GM21619 (cell line): ENCODE measurements around the gene PPP1R9B.

Experiments
- ATAC-seq: cut with Tn5 transposase; IDR thresholded peaks from one replicate; pipeline ENCODE4 v1.9.1; 2021; ENCODE audit not compliant: unreplicated experiment

The PPP1R9B gene

DNA sequence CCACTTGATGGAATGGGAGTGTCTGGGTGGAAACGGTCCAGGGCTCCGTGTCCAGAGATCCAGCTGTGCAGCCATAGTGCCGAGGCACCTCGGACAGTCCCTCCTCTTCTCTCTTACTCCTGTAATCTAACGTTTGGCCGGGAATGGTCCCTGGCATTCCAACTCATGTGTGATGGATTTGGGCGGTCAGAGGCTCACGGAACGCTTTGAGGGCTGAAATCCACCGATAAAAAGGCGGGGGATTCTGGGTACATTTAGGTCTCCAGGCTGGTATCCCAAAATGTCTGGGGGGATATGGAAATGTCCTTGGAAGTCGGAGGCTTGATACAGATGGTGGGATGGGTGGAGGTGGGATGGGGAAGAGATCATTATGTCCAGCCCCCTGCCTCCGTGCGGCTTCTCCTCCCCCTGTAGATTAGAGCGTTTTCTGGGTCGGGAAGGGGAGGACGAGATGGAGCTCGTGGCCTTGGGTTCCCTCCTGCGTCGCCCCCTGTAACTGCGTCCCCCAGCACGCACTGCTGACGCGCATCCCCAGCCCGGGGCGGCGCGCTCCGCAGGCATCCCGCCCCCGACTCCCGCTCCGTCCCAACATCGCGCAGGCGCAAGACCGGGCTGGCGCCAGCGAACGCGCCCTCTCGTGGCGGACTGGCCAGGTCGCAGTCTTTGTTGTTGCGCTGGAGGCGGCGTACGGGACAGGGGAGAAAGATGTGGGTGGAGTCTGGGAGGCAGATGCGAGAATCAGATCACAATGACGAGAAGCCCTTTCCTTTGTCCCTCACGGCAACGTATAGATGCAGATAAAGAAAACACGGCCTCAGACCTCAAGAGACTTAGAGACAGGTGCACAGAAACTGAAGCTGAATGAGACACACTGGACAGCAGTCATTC lies 10.8 kb upstream of the PPP1R9B start:
- ATAC-seq: peak; percentile 79

DNA sequence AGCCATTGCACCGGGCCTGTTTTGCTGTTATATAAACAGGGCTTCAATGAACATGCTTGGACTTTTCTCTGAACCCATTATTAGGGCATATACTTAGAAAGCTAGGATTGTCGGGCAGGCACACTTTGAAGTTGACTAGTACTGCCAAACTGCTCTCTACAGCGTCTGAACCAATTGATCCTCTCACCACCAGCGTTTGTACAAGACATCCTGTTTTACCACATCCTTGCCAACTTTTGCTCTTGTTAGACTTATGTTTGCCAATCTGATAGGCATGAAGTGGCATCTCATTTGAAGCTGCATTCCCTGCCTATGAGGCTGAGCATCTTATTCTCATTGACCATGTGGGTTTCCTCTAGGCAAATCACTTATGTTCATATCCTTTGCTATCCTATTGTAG lies 7.4 kb upstream of the PPP1R9B start:
- ATAC-seq: no peak

DNA sequence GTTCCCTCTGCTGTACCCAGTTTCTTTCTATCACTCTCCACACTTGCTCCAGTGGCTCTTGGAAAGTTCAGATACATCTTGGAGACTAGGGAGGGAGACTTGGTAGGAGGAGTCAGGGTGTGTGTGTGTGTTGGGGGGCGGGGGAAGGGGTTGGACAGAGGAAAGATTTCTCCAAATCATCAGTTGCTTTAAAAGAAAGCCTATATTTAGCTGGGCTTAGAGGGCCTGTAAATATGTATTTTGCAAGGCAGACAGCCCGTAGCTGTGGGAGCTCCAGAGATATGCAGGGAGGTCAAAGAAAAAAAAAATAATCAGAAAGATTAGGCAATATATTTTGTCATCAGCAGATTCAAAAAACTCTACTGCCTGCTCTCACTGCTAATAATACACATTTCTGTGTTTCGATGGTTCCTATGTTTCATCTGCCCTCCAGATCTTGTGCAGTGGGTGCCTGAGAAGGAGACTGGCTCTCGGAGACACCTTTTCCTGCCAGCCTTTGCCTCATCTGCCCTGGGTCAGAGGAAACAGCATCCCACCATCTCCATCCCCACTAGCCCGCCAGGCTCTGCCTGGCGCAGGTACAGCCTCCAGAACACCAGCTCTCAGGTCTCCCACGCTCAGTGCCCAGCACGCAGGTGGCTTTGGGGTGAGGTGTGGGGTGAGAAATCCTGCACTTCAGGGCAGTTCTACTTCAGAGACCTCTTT lies 4.8 kb upstream of the PPP1R9B start:
- no peak for ATAC-seq

DNA sequence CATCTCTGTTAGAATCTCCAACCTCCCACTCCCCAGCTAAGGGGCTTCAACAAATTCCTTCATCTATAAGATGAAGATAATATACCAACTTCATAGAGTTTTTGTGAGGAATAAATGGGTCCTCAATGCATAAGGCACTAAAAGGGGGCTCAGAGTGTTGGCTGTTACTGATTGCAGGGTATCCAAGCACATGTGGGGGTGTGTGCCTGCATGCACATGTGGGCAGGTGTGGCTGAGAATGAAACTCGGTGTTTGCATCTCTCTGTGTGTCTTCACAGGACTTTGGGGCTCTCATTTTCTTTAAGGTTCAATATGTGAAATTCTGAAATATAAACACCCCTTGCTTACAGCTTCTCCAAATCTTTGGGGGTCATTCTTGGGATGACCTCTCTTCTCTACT lies 4.1 kb upstream of the PPP1R9B start:
- ATAC-seq: no peak

DNA sequence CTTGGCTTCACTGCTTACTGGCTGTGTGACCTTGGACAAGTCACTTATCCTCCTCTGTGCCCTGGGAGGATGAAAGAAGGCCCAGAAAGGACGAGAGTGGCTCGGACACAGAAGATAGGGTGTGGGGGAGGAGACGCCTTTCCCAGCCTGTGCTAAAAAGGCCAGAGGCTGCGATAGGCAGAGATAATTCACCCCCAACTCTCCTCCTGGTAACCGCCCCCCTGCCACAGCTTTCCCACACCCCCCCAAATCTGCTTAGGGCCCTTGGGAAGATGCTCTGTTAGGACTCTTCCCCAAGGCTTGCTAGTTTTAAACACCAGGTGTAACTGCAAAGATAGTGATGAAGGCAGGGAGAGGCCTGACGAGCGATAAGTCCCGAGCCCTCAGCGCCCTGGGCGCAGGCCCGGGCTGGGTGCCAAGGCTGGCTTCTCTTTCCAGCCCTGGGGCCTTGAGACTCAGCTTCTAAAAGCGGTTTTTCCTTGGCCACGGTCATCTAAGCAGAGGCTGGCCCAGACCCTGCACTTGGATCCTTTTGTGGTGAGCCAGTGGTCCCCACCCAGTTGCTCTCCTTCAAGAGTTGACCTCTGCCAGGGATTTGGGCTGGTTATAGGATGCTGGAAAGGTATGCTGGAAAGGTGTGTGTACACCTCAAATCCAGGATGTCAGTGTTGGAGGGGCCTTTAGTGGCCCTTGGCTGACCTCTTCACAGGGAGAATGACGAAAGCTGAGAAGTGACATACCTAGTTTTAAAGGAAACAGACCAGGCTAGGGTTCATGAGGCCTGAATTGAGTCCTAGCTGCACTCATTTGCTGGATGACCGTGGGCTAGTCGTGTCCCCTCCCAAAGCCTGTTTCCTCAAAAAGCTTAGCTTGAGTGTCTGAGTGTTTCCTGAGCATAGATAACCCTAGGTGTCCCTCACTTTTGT lies 3.4 kb upstream of the PPP1R9B start:
- ATAC-seq: no peak

DNA sequence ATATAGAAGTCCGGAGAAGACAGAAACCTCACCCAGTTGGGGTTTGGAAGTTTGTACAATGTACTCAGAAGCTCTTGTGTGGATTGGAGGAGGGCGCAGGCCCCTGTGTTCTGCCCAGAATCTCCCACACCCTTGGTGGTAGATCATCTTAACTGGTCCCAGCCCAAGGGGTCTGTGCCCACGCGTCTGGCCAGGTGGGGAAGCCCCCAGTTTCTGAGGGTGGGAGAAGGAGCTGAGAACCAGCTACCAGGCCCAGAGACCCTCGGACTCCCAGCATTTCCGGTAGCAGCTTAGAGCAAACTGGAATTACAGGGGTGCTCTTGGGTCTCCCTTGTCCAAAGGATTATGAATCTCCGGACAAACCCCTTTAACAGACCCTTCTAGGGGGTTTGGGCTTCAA lies 2.3 kb upstream of the PPP1R9B start:
- ATAC-seq: no peak

DNA sequence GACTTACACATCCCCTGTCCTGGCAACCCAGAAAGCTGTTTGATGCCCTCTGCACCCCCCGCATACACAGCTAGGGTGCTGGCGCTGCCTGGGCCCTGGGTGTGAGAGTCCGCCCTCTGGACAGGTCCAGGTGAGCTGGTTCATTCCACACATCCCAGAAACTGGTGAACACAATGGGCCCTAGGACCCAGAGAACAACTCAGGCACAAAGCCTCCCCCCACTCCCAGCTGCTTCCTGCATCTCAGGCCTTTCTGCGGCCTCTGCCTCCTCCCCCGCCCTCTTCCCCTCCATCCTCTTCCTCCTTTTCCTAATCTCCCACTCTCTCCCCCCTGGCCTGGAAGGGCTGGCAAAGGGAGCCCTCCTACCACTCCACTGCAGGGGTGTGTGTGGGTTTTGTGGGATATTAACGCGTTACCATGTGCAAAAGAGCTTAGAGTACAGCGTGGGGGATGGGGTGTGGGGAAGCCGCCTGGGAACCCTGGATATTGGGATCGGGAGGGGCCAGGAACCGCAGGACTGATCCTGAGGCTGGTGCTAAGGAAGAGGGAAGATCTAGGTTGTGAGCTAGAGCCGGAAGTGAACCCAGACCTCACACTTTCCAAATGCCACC lies 1.6 kb upstream of the PPP1R9B start:
- ATAC-seq: no peak

DNA sequence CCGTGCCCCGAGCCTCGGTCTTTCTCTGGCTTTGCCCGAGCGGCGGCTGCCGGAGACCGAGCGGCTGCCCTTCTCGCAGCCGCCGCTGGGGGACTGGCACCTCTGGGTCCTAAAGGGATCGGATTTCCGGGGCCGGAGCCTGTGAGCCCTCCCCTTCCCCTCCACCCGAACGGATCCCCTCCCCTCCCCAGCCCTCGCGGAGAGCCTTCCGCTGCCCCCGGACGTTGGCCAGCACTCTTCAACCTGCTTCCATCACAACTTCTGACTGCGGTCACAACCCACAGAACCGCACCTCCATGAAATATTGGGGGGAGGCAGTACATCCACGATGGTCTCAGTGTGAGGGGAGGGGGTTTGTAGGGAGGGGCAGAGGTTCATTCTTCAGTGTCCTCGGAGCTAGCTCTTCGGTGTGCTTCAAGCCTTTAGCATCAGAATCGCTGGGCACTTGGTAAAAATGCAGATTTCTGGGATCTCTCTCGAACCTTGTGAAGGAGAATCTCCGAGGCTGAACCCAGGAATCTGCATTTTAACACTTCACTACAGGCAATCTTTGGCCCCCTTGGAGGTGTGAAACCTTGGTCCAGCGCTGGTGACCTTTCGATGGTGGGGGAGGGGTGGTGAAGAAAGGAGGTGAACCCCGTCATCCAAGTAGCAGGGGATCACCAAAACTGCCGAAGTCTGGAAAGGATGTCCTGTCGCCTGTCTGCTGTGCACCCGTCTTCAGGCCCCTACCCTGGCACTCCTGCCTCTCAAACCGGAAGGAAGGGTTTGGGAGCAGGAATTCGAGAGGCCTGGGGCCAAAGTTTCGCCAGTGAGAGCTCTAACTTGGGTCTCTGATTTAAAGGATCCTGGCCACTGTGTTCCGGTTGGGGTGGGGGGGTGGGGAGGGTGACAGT lies 812 bp upstream of the PPP1R9B start:
- peak; percentile 35 for ATAC-seq

DNA sequence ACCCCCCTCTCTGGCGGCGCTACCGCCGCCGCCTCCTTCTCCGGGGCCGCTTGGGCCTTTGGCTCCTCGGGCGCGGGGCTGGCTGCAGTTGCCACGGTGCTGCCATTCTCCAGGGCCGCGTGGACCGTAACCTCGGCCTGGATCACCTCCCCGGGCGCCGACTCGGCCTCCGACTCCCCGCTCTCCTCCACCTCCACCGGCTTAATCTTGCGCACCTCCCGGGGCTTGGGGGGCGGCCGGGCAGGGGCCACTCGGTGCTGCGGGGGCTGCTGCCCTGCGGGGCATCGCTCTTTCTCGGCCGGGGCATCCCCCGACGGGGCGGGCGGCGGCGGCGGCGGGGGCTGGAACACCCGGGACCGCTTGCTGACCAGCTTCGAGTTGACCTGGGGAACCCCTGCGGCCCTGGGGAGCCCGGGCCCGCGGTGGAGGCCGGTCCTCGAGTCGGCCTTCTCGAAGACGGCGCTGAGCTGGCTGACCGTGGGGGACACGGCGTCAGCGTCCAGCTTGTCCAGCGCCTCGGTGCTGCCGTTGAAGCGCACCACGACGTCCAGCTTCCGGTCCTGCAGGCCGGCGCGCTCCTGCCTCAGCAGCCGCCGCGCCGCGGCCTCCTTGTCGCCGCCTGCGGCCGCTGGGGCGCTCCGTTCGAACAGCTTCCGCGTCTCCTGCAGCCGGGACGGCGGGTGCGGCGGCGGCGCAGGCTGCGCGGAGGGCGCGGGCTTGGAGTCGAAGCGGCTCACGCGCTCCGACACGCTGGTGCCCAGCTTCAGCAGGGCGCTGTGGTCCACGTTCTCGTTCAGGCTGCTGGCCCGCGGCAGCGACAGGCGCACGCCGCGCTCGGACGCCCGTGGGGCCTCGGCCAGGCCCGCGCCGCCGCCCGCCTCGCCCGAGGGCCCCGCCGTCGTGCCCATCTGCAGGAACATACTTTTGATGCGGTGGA lies 792 bp downstream of the PPP1R9B start:
- no peak for ATAC-seq

DNA sequence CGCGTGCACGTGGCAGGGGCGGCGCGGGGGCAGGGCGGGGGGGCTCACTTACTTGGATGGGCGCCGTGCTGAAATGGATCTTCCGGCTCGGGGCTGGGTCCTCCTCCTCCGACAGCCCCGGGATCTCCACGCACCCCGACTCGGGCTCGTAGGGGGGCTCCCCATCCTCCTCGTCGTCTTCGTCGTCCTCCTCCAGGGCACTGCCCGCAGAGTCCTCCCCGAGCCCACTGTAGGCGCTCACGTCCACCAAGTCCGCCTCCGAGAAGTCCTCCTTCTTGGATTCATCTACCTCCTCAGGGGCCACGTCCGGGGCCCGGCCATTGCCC lies 1.4 kb downstream of the PPP1R9B start:
- ATAC-seq: no peak

DNA sequence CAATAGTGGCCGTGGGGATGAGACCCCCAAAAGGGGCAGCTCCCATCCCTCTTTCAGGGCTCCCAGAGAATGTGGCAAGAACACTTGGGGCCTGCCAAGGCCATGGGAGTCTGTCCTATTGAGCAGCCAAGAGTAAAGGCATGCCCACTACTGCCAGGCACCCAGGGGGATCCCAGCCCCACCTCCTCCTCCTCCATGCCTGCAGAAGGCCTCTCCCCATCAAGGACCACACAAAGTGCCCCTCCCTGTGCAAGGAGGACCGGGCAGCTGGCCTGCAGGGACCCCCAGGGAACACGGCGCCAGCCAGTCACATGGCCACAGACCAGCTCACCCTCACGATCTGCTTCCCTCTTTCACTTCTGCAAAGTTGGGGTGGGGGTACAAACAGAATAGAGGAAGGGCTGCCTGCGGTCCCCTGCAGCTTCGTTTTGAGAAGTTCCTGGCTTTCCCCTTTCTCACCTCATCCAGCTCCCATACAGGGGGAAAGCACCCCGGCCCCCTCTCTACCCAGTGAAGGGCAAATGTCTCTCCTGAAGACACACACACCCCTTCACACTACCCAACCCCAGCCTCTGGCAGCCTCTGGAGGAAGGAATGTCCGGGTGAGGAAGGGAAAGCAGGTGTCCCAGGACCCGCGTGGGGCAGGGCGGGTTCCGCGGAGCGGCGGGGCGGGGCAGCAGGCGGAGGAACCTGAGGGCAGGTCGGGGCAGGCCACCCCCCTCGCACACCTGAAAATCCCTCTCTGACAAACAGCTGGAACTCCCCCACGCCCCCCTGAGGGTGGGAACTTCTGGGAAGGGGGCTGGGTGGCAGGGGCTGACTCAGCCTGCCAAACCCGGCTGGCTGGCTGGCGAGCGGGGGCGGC lies 2.0 kb downstream of the PPP1R9B start:
- ATAC-seq: peak; percentile 31

DNA sequence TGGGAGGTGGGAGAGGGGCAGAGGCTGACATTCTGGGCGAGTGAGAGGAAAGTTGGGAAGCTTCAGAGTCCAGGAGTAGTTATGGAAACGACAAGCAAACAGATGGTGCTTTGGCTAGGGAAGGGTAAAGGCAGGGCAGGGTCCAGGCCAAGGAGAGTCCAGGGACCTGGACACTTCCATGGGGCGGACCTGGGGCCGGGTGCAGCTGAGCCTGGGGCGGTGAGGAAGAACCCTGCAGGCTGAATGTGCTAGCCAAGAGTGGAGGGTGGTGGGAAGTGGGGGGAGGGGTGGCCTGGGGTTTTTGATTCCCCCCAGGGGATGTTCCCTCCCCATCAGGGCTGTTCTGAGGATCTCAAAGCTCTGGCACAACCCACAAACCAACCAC lies 2.6 kb downstream of the PPP1R9B start:
- ATAC-seq: no peak

DNA sequence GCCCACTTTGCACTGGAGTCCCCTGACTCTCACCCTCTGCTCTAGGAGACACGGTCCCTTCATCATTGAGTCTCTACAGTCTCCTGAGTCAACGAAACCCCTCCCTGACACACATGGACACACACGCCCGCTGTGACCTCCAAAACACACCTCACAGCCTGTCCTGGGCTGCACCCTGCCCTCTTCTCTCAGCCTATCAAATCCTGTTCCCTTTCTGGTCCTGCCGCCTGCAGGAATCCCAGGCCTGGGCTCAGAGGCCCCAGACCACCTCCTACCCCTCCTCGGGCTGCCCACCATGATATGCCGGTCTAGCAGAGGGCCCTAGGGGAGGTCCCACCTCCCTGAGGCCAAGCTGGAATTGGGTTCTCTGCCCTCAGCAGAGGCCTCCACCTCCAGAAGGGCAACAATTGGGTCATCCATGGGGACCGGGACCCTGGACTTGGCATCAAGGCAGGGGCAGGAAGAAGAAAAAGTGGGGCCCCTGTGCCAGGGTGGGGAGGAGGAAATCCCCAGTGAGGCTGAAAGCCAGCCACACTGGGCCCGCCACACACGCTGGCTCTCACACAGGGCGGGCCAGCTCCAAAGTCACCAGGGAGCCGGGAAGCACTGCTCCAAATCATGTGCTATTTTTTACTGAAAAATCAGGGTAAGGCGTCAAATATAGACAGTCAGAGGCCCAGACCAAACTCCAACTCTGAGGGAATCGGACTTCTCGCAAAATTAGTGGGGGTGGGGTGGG lies 3.4 kb downstream of the PPP1R9B start:
- ATAC-seq: no peak

DNA sequence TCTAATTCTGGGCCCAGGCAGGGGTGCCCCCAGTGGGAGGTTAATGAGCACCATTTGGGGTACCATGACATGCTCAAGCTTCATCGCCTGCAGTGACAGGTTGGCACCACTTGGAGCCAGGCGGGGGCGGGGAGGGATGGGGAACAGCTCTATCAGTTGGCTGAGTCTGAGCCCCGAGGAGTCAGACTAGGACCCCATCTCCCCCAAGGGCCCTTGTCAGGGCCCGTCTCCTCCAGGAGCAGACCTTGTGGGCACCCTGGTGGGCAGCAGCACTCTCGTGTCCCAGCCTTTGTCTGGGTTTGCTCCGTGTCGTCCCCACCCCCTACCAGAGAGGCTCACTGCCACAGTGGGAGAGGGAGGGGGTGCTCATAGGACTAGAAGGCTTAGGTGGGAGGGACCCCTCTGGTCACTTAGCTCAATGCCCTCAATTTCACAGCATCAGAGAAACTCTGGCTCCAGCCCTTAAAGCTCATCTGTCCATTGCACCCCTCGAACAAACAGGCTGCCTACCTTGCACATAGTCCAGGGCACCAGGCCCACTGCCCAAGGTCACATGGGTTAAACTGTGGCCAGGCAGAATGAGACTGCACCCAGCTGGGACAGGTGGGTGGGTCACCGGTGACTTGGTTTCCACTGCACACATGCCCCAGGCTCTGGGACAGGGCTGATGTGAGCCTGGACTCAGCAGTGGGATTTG lies 4.1 kb downstream of the PPP1R9B start:
- no peak for ATAC-seq

DNA sequence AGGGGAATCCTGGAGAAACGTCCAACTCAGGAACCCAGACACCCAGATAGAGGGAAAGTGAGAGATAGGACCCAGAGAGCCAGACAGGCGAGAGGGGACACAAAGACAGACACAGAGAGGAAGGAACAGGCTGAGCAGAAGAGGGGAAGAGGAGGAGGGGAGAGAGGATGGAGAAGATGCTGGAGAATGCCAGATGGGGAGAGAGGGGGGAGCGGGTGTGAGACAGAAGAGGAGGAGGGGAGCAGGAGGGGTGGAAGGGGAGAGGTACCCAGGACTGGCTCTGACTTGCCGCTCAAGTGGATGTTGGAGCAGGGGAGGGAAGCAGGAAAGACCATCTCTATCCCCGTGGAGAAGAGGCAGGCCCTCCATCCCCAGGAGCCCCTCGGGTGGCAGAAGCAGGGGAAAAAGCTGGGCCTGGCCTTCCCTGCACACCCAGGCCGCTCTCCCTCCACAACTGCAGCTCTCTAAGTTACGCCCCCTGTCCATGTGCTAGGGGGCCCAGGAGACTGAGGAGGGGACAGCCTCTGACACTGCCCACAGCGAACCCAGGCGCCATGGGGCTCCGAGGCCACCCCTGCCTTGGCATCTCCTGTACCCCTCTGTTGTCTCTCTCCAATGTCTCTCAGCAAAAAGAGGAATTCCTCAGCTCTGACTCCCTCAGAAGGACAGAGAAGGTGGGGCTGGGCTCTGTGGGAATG lies 4.8 kb downstream of the PPP1R9B start:
- no peak for ATAC-seq

DNA sequence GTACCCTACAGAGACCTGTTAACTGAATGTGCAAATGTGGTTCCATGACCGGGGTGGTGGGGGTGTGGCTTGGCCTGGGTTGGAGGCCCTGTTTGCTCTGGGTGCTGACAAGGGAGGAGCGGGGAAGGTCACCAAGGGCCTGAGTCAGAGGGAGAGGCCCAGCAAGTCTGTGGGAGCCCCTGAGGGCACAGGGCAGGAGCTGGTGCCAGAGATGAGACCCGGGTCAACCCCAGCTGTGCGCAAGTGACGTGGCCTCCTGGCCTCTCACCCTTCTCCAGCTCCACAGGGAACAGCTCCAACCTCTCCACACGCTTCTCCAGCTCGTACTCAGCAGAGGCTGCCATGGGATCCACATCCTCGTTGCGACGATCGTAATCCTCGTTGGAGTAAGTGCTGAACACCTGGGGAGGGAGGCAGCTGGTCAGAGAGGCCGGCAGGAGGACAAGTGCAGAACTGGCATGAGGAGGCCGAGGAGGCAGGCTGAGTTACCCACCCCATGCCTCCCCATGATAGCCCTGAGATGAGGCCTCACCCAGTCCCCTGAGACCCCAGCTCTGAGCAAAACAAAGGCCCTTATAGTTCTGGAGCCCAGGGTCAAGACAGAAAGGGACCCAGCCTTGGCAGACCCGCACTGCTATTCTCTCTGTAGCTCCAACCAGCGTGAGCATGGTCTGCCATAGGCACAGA lies 5.5 kb downstream of the PPP1R9B start:
- ATAC-seq: no peak
